Measurements from ENCODE around the gene MFAP3. TPM values are rescaled to one million over a fixed set of nuclear protein-coding genes. Genes with fewer than 3 reads are reported as not detected.

MFAP3 gene
- 161 TPM for total RNA-seq

GRCh38 chr5:154038707-154039457, at the start of gene MFAP3, which contains the start of gene FAM114A2:
TSS of gene MFAP3 (plus strand) at chr5:154038967. CDS start at chr5:154049723, 10,756 bp downstream.
TSS of gene FAM114A2 (minus strand) at chr5:154038910. CDS start at chr5:154034953, 3,957 bp downstream.

Other genes starting within 250 kb of the MFAP3 start
- gene FAM114A2, start 57 bp upstream of the MFAP3 start, total RNA-seq: 22.6 TPM
- gene GALNT10, start 151.8 kb downstream of the MFAP3 start, total RNA-seq: 14.8 TPM